NCI-H1048 (cell line): ENCODE results near the gene DDAH2.
A peak's percentile ranks its signal among the peaks of the same experiment; 100 is the strongest.

Source experiments
- DNase-seq: peaks from one replicate; lab custom pipeline; 2025; lab: John Stamatoyannopoulos, UW

Gene DDAH2, protein sequence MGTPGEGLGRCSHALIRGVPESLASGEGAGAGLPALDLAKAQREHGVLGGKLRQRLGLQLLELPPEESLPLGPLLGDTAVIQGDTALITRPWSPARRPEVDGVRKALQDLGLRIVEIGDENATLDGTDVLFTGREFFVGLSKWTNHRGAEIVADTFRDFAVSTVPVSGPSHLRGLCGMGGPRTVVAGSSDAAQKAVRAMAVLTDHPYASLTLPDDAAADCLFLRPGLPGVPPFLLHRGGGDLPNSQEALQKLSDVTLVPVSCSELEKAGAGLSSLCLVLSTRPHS

GRCh38 chr6:31728767-31729514 is at the start of gene DDAH2:
TSS of gene DDAH2 (minus strand) at chr6:31729299. CDS start at chr6:31729161, 138 bp downstream.
- DNase-seq: no peak

GRCh38 chr6:31778193-31778592 is 49.1 kb upstream of the DDAH2 start:
- DNase-seq: no peak

DNA sequence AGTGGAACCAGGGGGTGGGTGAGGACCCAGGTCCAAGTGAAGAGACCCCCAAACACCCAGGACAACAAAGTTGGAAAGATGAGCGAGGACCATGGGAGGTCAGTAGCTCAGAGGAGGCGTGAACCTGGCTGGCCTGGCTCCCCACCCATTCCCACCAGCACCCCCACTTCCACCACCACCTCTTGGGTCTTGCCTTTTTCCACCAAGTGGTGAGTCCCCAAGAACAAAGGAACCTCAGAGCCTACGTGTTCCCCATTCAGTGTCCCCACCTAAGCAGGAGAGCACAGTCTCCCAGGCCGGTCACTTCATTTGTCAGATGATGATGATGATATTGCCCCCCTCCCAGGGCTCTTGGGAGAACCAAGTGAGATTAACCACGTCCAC is 48.6 kb upstream of the DDAH2 start:
- DNase-seq: no peak

DNA sequence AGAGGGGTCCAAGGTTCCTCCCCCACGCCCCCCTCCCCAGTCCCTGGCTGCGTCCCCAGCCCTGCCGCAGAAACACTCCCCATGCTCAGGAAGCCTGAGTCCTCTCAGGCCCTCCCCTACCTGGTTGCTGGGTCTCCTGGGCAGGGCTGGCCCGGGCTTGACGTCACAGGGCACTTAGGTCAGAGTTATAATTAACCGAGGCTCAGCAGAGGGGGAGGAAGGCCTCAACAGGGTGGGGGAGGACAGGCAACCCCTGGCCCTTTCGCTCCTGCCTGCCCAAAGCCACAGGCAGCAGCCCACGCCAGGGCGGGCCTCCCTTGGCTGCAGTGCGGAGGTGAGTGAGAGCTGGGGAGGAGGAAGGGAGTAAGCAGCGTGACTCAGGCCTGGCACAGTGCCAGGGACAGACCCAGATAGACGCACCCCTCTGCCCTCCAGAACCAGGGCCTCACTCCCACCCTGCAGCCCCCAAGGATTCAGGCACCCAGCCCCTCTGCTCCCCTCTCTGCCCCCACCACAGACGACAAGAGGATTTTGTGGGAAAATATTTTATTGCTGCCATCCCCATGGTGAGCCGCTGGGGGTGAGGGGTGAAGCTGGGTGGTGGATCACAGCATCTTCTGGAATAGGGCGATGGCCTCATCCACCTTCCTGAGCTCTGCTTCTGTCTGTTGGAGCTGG is 48.0 kb upstream of the DDAH2 start, which contains the start of gene VWA7:
Gene VWA7, minus strand, starts transcription at position 340 of the 678 bp plus-strand sequence. CDS start 549 bp downstream, outside the sequence.
- no peak for DNase-seq

GRCh38 chr6:31776485-31776988 is 47.4 kb upstream of the DDAH2 start:
- no peak for DNase-seq

GRCh38 chr6:31775633-31776484 is 46.8 kb upstream of the DDAH2 start:
- DNase-seq: no peak

GRCh38 chr6:31775184-31775583 is 46.1 kb upstream of the DDAH2 start:
- no peak for DNase-seq

DNA sequence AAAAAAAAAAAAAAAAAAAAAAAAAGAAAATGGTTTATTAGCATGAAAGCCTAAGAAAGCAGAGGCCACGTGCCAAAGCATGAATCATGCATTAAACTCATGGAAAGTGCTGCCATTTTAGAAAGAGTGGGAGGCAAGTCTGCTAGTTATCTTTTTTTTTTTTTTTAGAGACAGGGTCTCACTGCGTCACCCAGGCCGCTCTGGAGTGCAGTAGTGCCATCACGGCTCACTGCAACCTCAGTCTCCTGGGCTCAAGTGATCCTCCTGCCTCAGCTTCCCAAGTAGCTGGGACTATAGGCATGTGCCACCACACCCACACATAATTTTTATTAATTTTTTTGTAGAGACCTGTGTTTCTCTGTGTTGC is 42.9 kb upstream of the DDAH2 start:
- no peak for DNase-seq

DNA sequence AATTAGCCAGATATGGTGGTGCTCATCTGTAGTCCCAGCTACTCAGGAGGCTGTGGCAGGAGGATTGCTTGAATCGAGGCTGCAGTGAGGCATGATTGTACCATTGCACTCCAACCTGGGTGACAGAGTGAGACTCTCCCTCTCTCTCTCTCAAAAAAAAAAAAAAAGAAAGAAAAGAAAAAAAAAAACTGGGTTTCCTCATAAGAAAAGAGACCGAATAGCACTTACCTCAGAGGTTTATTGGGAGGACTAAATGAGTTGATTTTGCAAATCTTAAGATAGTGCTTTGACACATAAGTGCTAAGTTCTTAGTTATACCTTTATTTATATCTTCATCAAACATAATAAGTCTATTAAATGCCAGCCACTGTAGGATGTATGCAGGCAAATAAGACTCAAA is 41.8 kb upstream of the DDAH2 start:
- DNase-seq: no peak

- peak; percentile 38 for DNase-seq
Observed at GRCh38 chr6:31769684-31770371, 40.7 kb upstream of the DDAH2 start.

DNA sequence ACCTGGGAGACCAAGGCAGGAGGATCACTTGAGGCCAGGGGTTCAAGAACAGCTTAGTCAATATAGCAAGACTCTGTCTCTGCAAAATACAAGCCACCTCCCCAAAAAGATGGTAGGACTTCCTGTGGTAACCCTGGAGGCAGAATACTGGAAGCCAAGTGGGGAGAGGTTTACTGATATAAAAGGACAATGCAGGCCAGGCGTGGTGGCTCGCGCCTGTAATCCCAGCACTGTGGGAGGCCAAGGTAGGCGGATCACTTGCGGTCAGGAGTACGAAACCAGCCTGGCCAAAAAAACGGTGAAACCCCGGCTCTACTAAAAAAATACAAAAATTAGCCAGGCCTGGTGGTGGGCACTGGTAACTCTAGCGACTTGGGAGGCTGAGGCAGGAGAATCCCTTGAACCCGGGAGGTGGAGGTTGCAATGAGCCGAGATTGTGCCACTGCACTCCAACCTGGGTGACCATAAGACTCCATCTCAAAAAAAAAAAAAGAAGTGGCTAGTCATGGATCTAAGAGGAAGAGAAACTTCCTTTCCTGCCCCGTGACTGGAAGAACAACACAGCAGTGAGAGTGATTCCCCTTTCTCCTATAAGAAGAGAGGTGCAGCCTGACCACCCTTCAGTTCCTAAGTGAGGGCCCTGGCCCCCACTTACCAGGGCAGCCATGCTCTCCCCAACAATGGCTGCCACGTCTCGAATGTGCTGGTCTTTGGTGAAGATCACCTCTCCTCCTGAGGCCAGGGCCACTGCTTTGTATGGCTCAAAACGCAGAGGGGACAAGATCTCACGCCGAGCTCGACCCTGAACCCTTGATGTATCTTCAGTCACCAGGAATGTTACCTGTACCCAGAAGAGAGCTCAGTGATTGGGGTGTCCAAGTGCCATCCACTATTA is 39.5 kb upstream of the DDAH2 start:
- DNase-seq: no peak

DNA sequence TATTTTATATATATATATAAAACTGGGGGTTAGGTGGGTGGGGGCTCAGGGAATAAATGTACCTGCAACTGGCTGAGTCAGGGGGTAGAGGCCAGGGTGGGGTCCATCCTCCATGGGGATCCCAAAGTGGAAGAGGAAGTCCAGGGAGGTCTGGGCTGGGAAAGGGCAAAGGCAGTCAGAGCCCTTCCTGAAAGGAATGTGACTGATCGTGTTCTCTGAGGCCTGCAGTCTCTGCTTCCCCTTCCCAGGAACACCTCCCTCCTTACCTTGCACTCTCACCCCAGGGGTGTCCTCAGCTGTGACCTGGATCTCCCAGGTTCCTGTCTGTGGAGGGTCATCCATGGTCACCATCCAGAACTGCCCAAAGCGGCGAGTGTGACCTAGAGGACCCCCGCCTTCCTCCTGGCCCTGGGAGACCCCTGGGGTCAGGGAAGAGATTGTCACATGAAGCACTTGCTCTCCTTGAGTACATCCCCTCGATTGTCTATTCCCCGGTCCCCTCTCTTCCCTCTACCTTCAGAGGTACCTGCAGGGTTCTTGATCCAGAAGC is 38.1 kb upstream of the DDAH2 start:
- DNase-seq: no peak

DNA sequence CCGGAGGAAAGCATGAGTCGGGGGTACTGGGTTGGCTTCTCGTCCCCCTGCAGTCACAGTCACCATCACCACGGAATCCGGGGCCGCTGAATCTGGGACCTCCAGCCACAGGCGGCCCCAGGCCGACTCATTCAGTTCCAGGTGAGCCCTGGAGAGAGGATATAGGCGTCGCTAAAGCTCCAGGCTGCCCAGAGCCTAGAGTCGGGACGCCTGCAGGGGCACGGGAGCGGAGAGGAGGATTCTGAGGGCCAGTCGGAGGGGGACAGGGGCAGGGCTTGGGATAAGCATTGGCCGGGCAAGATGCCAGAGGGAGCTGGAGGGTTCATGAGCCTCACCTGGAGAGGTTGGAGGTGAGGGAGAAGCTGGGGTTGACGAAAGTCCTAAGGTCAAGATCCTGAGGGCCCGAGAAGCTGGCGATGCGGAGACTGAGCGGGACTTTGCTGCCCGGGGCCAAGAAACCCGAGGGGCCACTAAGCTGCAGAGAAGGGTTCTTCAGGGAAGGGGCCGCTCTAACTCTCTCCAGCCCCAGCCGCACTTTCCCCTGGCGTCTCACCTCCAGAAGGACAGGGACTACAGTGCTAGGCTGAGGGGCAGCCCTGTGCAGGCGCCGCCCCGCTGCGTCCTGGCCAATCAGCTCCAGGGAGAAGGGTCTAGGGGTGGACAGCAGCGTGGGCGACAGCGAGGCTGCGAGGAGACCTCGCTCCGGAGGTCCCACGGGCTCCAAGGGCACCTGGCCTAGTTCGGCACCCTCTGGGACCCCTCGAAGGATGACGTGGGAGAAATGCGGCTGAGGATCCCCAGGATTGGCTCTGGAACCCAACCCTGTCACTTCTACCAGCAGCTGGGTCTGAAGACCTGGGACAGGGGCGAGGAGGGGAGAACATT is 37.1 kb upstream of the DDAH2 start:
- DNase-seq: no peak

GRCh38 chr6:31765559-31765909 is 36.4 kb upstream of the DDAH2 start:
- no peak for DNase-seq

DNA sequence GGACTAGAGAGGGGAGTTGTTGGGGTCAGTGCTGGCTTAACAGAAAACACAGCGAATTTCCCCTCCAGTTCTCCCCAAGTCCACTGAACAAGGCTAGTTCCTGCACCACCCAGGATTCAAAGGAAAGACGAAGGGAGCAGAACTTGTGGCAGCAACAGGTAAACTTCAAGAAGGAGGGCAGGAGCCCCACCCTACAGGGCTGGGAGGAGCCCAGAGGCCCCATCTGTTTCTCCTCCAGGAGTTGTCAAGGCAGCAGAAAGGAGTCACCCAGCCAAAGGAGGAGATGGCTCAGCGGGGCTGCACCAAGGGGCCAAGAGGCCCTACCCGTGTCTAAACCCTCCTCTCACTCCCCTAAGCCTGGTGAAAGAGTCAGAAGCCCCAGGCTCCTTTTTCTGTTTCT is 35.1 kb upstream of the DDAH2 start:
- no peak for DNase-seq

DNA sequence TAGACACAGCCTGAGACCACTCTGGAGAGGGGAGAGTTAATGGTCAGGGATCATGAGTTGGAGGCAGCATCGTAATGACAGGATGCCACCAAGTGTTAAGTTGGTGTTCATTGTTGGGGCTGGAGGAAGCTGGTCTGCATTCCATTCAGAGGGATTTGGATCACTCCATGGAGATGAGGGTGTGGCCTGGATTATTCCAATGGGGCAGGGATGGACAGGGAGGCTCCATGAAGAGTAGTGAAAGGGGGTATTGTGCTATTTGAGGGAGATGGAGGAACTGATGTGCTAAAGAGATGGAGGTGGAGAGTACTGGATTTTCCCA is 34.5 kb upstream of the DDAH2 start:
- DNase-seq: no peak

GRCh38 chr6:31762878-31763618 is 33.9 kb upstream of the DDAH2 start:
- no peak for DNase-seq

GRCh38 chr6:31762356-31762755 is 33.3 kb upstream of the DDAH2 start, which contains the start of gene SAPCD1:
TSS of gene SAPCD1 (plus strand) at chr6:31762656. CDS start at chr6:31763055, 399 bp downstream.
- no peak for DNase-seq
